ENCODE data around the gene ADIRF. TPM values are rescaled to one million over a fixed set of nuclear protein-coding genes. Genes with fewer than 3 reads are reported as not detected.

The ADIRF gene
- total and polyA plus RNA-seq, 9 of the 15 experiments (the other 6 are each of a cell fraction or from before 2014, with no cell fraction given), result 0.08 TPM; not detected in 8

DNA sequence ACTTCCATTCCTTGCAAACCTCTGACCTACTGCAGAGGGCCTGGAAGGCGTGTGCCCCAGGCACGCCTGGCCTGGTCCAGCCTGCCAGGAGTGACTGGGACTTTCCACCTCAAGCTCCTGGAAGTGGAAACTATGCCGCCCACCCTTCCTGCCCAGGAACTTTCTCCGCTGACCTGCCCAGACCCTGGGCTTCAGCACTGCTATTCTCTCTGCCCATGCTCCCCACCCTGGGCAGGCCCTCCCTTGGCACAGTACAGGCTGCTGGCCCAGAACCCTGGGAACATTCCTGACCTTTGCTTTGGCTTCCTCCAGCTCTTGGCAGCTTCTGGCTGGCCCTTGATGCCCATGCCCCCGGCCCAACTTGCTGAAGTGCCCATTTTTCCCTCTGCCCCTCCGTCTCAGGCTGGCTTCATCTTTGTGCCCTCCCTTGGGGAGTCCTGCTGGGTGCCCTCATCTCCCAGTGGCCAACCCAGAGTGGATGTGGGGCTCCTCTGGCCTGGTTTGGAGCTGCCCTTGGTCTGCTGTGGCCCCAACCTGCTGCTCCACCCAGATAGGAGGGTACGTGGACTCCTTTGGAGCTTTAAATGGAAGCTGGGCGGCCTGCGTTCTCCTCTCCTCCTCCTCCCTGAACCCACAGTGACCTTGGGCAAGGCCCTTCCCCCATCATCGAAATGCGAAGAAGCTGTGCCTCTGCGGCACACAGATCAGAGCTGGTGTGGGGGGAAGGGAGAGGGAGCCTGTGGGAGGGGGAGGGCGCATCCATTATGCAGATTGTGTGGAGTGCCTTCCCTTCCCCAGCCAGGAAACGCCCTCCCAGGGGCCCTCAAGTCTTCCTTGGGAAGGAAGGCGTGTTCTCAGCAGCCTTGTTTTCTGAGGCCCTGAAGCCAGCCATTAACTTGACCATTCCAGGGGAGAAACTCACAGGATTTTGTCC is 14.3 kb upstream of the ADIRF start (continued):
- TF ChIP-seq, protein P1, sequence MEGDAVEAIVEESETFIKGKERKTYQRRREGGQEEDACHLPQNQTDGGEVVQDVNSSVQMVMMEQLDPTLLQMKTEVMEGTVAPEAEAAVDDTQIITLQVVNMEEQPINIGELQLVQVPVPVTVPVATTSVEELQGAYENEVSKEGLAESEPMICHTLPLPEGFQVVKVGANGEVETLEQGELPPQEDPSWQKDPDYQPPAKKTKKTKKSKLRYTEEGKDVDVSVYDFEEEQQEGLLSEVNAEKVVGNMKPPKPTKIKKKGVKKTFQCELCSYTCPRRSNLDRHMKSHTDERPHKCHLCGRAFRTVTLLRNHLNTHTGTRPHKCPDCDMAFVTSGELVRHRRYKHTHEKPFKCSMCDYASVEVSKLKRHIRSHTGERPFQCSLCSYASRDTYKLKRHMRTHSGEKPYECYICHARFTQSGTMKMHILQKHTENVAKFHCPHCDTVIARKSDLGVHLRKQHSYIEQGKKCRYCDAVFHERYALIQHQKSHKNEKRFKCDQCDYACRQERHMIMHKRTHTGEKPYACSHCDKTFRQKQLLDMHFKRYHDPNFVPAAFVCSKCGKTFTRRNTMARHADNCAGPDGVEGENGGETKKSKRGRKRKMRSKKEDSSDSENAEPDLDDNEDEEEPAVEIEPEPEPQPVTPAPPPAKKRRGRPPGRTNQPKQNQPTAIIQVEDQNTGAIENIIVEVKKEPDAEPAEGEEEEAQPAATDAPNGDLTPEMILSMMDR (IDR thresholded peaks at IDR 0.05 in 2 of 3, conservative IDR thresholded peaks at IDR 0.05 in 1 of 3; ENCODE audit: insufficient read depth in 2 of 3, low read depth in 1 of 3, low read length in 3 of 3), result no peak
- TF ChIP-seq TARDBP (IDR thresholded peaks at IDR 0.05) (no peak), RHOXF2B (CRISPR knock-in tag; conservative IDR thresholded peaks at IDR 0.05) (no peak), CBX8 (IDR thresholded peaks at IDR 0.05; ENCODE audit: borderline replicate concordance, extremely low read depth, low read depth, low read length, poor library complexity, severe bottlenecking) (no peak), SMAD4 (CRISPR knock-in tag; conservative IDR thresholded peaks at IDR 0.05) (no peak), STAT5B (CRISPR knock-in tag; IDR thresholded peaks at IDR 0.05) (no peak), ELF2 (CRISPR knock-in tag; IDR thresholded peaks at IDR 0.05) (no peak), ZNF140 (CRISPR knock-in tag; IDR thresholded peaks at IDR 0.05) (no peak), EP400 (IDR thresholded peaks at IDR 0.05) (peak; percentile 23; the same call in 1 of the 2 replicates), KLF16 (IDR thresholded peaks at IDR 0.05) (no peak), NR2C2 (CRISPR knock-in tag; IDR thresholded peaks at IDR 0.05) (no peak), NR2C2 (tag; IDR thresholded peaks at IDR 0.05) (no peak), ZNF778 (CRISPR knock-in tag; IDR thresholded peaks at IDR 0.05) (no peak)
- TF ChIP-seq, protein P2, sequence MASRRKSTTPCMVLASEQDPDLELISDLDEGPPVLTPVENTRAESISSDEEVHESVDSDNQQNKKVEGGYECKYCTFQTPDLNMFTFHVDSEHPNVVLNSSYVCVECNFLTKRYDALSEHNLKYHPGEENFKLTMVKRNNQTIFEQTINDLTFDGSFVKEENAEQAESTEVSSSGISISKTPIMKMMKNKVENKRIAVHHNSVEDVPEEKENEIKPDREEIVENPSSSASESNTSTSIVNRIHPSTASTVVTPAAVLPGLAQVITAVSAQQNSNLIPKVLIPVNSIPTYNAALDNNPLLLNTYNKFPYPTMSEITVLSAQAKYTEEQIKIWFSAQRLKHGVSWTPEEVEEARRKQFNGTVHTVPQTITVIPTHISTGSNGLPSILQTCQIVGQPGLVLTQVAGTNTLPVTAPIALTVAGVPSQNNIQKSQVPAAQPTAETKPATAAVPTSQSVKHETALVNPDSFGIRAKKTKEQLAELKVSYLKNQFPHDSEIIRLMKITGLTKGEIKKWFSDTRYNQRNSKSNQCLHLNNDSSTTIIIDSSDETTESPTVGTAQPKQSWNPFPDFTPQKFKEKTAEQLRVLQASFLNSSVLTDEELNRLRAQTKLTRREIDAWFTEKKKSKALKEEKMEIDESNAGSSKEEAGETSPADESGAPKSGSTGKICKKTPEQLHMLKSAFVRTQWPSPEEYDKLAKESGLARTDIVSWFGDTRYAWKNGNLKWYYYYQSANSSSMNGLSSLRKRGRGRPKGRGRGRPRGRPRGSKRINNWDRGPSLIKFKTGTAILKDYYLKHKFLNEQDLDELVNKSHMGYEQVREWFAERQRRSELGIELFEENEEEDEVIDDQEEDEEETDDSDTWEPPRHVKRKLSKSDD (conservative IDR thresholded peaks at IDR 0.05; ENCODE audit: low read length), result no peak
- TF ChIP-seq, protein P3, sequence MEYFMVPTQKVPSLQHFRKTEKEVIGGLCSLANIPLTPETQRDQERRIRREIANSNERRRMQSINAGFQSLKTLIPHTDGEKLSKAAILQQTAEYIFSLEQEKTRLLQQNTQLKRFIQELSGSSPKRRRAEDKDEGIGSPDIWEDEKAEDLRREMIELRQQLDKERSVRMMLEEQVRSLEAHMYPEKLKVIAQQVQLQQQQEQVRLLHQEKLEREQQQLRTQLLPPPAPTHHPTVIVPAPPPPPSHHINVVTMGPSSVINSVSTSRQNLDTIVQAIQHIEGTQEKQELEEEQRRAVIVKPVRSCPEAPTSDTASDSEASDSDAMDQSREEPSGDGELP (CRISPR knock-in tag; IDR thresholded peaks at IDR 0.05; ENCODE audit: borderline replicate concordance), result no peak
- TF ChIP-seq, protein P4, sequence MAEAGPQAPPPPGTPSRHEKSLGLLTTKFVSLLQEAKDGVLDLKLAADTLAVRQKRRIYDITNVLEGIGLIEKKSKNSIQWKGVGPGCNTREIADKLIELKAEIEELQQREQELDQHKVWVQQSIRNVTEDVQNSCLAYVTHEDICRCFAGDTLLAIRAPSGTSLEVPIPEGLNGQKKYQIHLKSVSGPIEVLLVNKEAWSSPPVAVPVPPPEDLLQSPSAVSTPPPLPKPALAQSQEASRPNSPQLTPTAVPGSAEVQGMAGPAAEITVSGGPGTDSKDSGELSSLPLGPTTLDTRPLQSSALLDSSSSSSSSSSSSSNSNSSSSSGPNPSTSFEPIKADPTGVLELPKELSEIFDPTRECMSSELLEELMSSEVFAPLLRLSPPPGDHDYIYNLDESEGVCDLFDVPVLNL (CRISPR knock-in tag; IDR thresholded peaks at IDR 0.05; ENCODE audit: low read depth), result no peak
- TF ChIP-seq, protein P5, sequence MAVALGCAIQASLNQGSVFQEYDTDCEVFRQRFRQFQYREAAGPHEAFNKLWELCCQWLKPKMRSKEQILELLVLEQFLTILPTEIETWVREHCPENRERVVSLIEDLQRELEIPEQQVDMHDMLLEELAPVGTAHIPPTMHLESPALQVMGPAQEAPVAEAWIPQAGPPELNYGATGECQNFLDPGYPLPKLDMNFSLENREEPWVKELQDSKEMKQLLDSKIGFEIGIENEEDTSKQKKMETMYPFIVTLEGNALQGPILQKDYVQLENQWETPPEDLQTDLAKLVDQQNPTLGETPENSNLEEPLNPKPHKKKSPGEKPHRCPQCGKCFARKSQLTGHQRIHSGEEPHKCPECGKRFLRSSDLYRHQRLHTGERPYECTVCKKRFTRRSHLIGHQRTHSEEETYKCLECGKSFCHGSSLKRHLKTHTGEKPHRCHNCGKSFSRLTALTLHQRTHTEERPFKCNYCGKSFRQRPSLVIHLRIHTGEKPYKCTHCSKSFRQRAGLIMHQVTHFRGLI (CRISPR knock-in tag; IDR thresholded peaks at IDR 0.05), result no peak
- TF ChIP-seq, protein P6, sequence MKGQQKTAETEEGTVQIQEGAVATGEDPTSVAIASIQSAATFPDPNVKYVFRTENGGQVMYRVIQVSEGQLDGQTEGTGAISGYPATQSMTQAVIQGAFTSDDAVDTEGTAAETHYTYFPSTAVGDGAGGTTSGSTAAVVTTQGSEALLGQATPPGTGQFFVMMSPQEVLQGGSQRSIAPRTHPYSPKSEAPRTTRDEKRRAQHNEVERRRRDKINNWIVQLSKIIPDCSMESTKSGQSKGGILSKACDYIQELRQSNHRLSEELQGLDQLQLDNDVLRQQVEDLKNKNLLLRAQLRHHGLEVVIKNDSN (CRISPR knock-in tag; IDR thresholded peaks at IDR 0.05), result no peak

Data from K562 (cell line).